Activated CD4-positive, alpha-beta T cell treated with anti-CD3 and anti-CD28 coated beads for 48 hours (primary cell): ENCODE measurements around the gene DEPP1.

Source experiments
- DNase-seq: peaks from one replicate; pipeline ENCODE4 v3.0.0-alpha.2; 2020

The DEPP1 gene

DNA sequence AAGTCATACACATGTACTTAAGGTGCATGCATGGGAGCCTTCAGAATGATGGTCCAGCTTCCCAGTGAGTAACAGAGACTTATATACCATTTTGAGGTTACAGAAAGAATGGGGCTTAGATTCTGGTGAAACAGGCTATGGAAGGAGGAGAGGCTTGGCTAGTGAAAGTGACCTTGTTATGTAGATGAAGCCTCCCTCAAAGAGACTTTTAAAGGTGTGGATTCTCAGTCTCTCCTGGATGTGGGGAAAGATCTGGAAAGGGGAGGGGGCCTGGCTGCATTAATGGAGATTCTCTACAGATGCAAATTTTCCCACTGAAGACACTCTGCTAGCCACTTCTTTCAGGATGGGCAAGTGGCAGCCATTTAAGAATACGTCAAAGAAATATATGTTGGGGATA is 13.5 kb downstream of the DEPP1 start:
- DNase-seq: no peak

DNA sequence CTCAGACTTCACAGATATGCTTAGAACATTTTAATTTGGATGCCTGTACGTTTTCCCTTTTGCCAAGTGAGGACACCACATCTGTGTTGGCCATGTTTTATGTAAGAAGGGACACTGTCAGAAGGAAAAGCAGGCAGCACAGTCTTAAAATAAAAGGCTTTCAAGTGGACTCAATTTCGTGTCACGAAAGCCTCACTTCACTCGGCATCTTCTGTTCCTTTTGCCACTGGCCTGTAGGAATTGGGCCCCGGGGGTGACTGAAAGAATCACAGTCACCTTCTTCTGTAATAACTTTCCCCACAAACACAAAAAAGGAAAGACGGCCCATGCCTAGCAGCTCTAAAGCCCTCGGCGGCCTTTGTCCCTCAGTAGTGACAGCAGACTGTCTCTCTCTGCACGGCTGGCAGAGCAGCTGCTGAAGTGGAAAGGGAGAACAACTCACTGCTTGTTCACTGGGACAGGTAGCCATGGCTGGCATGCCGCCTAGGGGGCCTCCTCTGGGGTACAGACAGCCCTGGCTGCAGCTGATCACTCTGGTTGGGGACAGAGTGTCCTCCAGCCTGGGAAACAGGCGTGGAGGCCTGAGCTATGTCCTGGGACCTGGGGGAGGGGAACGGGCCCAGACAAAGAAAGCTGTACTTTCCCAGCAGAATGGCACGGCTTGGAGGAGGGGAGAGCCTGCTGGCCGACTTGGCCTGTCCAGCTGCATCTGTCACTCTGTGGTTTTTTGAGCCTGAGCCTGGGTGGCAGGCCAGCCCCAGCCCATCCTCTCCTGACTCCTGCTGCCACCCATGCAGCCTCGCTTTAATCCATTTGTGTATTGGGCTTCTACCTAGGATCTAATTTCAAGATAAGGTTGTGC is 14.6 kb downstream of the DEPP1 start:
- no peak for DNase-seq

DNA sequence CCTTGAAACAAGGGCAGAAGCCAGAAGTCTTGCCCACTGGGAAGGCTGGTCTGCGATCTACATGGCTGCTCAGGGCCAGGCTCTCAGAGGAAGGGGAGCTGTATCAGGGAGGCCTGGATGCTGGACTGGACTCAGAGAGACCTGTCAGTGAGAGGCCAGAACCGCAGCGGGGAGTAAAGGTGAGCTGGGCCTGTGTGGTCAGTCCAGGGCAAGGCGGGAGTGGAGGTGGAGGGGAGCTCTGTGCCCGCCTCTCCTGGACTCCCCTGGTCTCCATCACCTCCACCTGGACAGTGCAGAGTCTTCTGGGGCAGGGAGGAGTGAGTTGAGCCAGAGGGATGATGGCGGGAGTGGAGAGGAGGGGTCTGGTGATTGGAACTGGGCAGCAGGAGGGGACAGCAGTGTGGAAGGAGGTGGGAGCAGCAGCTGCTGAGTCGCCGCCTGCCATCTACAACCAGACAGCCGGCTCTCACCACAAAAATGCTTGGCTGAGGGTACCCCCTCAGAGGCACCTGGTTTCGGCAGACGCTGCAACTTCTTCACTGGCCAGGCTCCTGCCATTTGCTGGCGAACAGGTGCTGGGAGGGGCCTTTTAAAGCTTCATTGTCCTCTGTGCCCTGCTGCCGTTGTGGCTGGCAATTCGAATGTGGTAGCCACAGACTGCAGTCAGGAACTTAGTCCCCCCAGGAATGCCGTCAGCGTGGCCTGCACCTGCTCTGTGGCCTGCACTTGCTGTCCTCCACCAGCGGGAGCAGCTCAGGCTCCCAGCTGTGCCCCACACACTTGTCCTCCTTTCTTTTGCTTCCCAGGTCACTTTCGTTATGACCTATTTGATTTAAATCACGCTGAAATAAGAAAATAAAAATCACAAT is 15.5 kb downstream of the DEPP1 start:
- no peak for DNase-seq

GRCh38 chr10:44961931-44962750 is 16.5 kb downstream of the DEPP1 start:
- no peak for DNase-seq

DNA sequence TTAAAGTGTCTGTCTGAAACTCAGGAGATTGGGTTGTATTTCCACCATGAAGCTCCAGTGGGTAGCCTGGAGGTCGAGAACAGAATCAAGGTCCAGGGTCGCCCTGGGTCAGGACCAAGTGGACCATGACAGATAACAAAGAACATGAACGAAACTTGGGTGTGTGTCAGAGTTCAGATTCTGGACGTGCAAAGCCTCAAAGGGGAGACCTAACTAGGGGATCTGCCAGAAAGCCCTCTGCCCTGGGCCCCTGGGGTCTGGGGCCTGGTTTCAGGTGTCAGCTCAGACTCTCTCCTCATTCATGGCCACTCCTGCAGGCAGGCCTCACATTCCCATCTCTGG is 17.4 kb downstream of the DEPP1 start:
- no peak for DNase-seq

DNA sequence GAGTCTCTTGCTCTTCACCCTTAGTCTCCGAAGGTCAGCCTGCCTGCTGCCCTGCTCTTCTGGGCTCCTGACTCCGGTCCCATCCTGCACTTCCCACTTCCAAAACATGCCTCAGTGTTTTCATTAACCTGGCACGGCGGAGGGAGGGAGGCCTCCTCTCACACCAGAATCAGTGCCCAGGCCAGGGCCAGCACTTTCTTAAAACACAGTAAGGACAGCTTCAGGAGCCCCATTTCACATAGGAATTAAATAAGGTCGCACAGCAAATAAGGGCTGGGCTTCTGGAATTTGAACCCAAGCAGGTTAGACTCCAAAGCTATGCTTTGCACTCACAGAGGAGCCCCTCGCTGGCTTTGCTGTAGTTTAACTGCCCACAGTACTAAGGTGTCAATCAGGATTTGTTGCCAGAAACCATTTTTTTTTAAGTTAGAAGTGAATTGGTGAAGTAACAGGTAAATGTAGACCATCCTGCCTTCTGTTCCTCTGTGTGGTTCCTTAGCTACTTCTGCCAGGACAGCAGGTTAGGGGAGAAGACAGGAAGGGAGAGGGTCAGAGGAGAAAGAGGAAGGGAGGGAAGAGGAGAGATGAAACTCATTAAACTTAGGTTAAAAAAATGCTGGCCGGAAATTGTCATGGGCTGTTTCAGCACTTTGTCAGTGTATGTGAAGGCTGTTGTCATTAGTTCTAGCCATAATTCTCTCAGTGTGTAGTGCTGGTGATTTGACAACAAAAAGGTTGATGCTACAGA is 18.0 kb downstream of the DEPP1 start:
- DNase-seq: no peak

DNA sequence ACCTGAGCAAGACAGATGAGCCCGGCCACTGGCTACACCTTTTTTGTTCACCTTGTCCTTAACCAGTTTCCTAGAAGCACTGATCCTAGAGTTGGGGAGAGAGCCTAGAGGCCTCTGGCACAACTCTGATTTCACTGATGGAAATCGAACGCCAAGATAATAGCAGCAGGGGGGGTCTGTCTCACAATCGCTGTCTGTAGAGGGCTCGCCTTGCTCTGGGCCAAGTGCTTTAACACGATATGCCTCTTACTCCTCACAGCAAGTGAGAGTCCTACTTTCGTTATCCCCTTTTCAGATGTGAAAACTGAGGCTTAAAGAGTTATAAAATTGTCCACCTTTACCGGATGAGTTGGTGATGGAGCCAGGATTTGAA is 18.5 kb downstream of the DEPP1 start:
- DNase-seq: no peak

- peak; percentile 93 for DNase-seq
These were observed 19.1 kb downstream of the DEPP1 start, which contains the start of gene RASSF4 for GRCh38 chr10:44959247-44960087. Gene RASSF4, plus strand, starts transcription at chr10:44959802. Its CDS starts 10,401 bp downstream, at chr10:44970203.

- no peak for DNase-seq
These were observed 19.7 kb downstream of the DEPP1 start for GRCh38 chr10:44958898-44959246.

DNA sequence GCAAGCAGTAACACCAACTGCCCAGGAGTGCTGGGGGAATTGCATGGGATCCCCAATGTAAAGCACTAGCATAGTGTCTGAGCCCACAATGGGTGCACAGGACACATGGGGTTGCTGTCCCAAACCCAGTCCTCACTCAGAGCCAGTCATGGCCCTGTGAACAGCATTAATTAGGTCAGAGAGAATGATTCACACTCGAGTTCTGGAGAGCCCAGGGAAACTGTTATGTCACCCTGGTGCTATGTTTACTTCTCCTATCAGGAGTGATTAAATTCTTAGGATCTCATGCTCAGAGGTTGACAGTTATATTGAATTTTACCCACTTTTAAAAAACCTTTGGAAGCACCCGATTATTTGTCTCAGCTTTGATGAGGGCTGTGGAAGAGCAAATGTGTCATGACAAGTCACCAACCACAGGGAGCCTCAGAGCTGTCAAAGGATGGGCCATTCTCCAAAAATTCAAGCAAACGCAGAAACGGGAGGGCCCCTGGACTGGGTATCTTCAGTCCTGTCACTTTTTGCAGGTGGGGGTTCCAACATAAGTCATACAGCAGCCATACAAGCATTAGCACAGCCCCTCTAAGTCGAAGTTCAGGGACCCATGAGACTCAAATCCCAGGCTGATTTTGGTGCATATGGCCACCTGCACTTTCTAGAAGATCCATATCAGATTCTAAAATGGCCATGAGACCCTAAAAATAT is 20.3 kb downstream of the DEPP1 start:
- no peak for DNase-seq

DNA sequence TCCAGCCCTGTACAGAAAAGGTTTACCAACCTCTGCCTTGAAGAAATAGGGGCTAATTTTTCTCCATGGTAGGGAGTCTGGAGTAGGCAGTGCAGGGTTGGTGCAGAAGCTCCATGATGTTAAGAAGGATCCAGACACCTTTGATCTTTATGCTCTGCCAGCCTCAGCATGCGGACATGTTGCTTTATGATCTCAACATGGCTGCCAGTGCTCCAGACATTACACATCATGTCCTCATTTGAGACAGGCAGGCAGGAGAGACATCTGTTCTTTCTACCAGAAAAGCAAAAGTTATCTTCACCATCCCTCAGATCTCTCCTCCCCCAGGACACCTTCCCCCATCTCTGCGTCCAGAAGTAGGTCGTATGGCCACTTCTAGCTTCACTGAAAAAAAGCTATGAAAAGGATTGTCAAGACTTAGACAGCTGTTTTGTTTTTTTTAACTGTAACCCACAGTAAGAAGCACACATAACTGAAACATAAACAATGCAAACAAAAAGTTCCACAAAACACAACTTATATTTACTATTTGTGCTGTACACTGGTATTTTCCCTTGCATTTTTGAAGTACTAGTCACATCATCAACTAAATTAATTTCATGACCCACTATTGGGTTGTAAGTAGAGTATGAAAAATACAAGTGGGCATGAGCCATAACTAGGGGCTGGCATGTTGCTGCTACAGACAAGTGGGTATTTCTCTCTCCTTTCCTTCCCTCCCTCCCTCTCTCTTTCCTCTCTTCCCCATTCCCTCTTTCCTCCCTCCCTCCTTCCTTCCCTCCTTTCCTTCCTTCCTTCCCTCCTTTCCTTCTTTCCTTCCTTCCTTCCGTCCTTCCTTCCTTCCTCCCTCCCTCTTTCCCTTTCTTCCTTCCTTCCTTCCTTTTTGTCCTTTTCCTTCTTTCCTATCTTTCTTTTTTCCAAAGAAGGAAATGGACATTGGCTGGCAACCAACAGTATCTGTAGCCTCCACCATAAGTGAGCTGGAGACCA is 21.6 kb downstream of the DEPP1 start:
- DNase-seq: no peak

DNA sequence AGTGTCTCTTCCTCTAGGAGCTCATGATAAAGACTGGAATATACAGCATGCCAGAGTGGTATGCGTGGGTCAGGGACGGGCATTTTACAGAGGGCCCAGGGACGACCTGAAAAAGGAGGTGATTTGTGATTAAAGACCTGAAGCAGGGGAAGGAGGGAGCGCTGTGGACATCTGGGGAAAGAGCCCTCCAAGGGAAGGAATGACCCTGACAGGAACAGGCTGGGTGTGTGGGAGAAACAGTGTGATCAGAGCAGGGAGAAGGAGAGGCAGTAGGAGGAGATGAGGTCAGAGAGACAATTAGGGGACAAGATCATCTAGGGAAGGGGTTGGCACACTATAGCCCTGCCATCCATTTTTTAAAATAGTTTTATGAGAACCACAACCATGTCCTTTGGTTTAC is 22.4 kb downstream of the DEPP1 start:
- DNase-seq: no peak

DNA sequence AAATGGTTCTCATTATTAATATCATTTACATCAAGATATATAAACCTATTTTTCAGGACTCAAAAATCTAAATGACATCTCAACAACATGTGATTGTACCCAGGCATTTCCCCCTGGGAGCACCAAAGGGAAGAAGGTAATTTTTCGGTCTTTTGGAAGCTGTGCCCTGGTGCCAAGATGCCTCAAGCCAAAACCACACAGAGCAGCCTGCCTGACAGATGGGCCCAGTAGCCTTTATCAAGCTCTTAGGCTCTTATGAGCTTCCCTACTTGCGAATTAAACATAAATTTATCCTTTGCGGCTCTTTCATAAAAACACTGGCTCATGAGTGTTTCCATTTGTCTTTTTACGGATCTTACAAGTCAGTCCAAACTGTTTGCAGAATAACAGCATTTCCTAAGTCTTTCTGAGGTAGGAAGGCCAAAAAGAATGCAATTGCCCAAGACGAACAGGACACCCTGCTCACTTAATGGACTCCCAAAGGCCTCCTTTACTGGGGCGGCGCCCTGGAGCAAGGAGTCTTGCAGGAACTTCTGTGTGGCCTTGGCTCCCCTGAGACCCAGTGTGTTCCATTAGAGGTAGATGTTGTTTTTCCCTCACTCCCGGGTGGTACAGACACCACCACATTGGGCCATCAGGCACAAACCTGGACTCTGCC is 23.1 kb downstream of the DEPP1 start:
- DNase-seq: no peak

- no peak for DNase-seq
These were observed 23.6 kb downstream of the DEPP1 start for GRCh38 chr10:44954962-44955361.

GRCh38 chr10:44954042-44954441 is 24.6 kb downstream of the DEPP1 start:
- no peak for DNase-seq

GRCh38 chr10:44952779-44953231 is 25.8 kb downstream of the DEPP1 start:
- DNase-seq: no peak

DNA sequence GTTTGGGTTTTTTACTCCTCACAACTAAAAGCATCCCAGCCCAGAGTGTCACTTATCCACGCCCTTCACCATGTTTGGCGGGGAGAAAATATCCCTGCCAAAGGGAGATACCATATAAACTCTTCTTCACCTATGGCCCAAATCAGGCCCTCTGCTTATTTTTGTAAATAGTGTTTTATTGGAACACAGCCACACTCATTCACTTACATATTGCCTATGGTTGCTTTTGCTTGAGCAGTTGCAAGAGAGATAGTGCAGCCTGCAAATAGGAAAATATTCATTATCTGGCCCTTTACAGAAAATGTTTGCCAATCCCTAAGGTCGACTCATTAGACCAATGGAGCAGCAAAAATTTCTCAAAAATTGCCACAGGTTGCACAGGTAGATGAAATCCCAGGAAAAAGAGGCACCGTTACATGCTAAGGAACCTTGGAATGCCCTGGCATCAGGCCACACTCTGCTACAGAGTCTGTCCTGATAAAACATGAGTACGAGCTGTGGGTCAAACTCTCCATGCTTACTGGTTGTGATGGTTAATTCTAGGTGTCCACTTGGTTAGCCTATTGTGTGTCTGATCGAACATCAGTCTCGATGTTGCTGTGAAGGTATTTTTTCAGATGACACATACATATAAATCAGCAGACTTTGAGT is 26.9 kb downstream of the DEPP1 start:
- DNase-seq: no peak
